Effector CD4-positive, alpha-beta T cell (primary cell): Measurements from ENCODE around the gene CD93.

Experiments
- DNase-seq: peaks from one replicate; pipeline ENCODE4 v3.0.0-alpha.2; 2020

The CD93 gene

GRCh38 chr20:23034721-23035671 lies 51.1 kb downstream of the CD93 start, which contains the start of gene SSTR4:
TSS of gene SSTR4 (plus strand) at chr20:23035312. CDS start at chr20:23035484, 172 bp downstream.
- no peak for DNase-seq

- no peak for DNase-seq
Observed at GRCh38 chr20:23033918-23034317, 52.2 kb downstream of the CD93 start.

GRCh38 chr20:23032750-23033078 lies 53.4 kb downstream of the CD93 start:
- DNase-seq = no peak

GRCh38 chr20:23032056-23032749 lies 53.9 kb downstream of the CD93 start:
- no peak for DNase-seq

- DNase-seq = no peak
Observed at GRCh38 chr20:23031346-23031745, 54.8 kb downstream of the CD93 start.
